ENCODE measurements around the gene ERP27.

GRCh38 chr12:14883686-14884085 is 54.7 kb downstream of the ERP27 start:
- TF ChIP-seq REST (IDR thresholded peaks at IDR 0.05; ENCODE audit: low read depth): no peak
- no peak for TF ChIP-seq CEBPB (IDR thresholded peaks at IDR 0.05)
- no peak for TF ChIP-seq YY1 (IDR thresholded peaks at IDR 0.05; ENCODE audit: low read depth)

Data from Ishikawa (cell line).